GM18517 (cell line): Measurements from ENCODE around the gene AGER.
"Not testable (repeated sequence)": the region's sequence is repeated elsewhere in the genome, so short reads cannot be mapped to it uniquely, and the experiment has no call there.

Experiments used
- ATAC-seq: cut with Tn5 transposase; IDR thresholded peaks from one replicate; pipeline ENCODE4 v1.9.1; 2021; ENCODE audit warnings: mild to moderate bottlenecking, moderate library complexity; ENCODE audit not compliant: unreplicated experiment

AGER gene

GRCh38 chr6:32184084-32184640 is at the start of gene AGER:
Gene AGER (minus strand): TSS chr6:32184253. CDS start chr6:32184222, 31 bp downstream.
- ATAC-seq: no peak

- ATAC-seq: no peak
These were observed 42.4 kb upstream of the AGER start for GRCh38 chr6:32226434-32226833.

- ATAC-seq: no peak
These were observed 40.6 kb upstream of the AGER start for GRCh38 chr6:32224696-32225095.

- no peak for ATAC-seq
These were observed 39.5 kb upstream of the AGER start, which contains the start of gene NOTCH4 for GRCh38 chr6:32223258-32224235. Gene NOTCH4 (minus strand): TSS chr6:32224067. CDS start chr6:32223928, 139 bp downstream.

- ATAC-seq: no peak
These were observed 38.5 kb upstream of the AGER start for GRCh38 chr6:32222333-32223230.

GRCh38 chr6:32220021-32220420 is 36.0 kb upstream of the AGER start:
- ATAC-seq: no peak

GRCh38 chr6:32218167-32218566 is 34.1 kb upstream of the AGER start:
- ATAC-seq: no peak

- ATAC-seq: no peak
These were observed 32.9 kb upstream of the AGER start for GRCh38 chr6:32216998-32217397.

GRCh38 chr6:32216285-32216684 is 32.2 kb upstream of the AGER start:
- no peak for ATAC-seq

- ATAC-seq: no peak
These were observed 31.6 kb upstream of the AGER start for GRCh38 chr6:32215617-32216016.

GRCh38 chr6:32214126-32214525 is 30.1 kb upstream of the AGER start:
- no peak for ATAC-seq

- ATAC-seq: no peak
These were observed 29.6 kb upstream of the AGER start for GRCh38 chr6:32213649-32214048.

- no peak for ATAC-seq
These were observed 28.2 kb upstream of the AGER start for GRCh38 chr6:32212076-32212760.

GRCh38 chr6:32211432-32211831 is 27.4 kb upstream of the AGER start:
- not testable (repeated sequence) for ATAC-seq

- no peak for ATAC-seq
These were observed 26.1 kb upstream of the AGER start for GRCh38 chr6:32210191-32210601.

- ATAC-seq: no peak
These were observed 24.9 kb upstream of the AGER start for GRCh38 chr6:32208996-32209395.

- ATAC-seq: no peak
These were observed 20.2 kb upstream of the AGER start for GRCh38 chr6:32204268-32204715.

- no peak for ATAC-seq
These were observed 19.6 kb upstream of the AGER start for GRCh38 chr6:32203426-32204267.

GRCh38 chr6:32202186-32202585 is 18.1 kb upstream of the AGER start:
- ATAC-seq: no peak
